Endothelial cell of umbilical vein (primary cell): ENCODE measurements around the gene SCFD1.
"Not testable (repeated sequence)": the region's sequence is repeated elsewhere in the genome, so short reads cannot be mapped to it uniquely, and the experiment has no call there.

Experiments
- CTCF ChIP-seq, 2 donors: IDR thresholded peaks; 1 replicate in 1 of 2; 2 replicates in 1 of 2; pipeline ENCODE4 v1.5.1; 2011; ENCODE audit warnings: low read length in 2 of 2, mild to moderate bottlenecking in 2 of 2, moderate library complexity in 2 of 2, control low read depth in 1 of 2, inconsistent platforms in 1 of 2, low read depth in 1 of 2; ENCODE audit not compliant: insufficient read depth in 1 of 2; ENCODE audit errors: extremely low read depth in 1 of 2
- EZH2 ChIP-seq: IDR thresholded peaks from 2 replicates; pipeline ENCODE4 v1.6.1; 2012; ENCODE audit warnings: borderline replicate concordance, low read depth, mild to moderate bottlenecking, moderate library complexity, low read length, inconsistent platforms; ENCODE audit not compliant: severe bottlenecking
- POLR2A ChIP-seq: IDR thresholded peaks from 2 replicates; pipeline ENCODE4 v1.6.1; 2012; ENCODE audit warnings: low read depth, mild to moderate bottlenecking, control low read depth, low read length
- TF ChIP-seq, protein P1 (sequence below): IDR thresholded peaks from 2 replicates; pipeline ENCODE4 v1.6.1; 2011; ENCODE audit not compliant: insufficient read depth, insufficient read length

DNA sequence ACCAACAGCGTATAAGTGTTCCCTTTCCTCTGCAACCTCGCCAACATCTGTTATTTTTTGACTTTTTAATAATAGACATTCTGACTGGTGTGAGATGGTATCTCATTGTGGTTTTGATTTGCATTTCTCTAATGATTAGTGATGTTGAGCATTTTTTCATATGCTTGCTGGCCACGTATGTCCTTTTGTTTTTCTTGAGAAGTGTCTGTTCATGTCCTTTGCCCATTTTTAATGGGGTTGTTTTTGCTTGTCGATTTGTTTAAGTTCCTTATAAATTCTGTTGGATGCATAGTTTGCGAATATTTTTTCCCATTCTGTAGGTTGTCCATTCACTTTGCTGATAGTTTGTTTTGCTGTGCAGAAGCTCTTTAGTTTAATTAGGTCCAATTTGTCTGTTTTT is 22.3 kb downstream of the SCFD1 start:
- TF ChIP-seq POLR2A; CTCF (IDR thresholded peaks at IDR 0.05; ENCODE audit: extremely low read depth in 1 of 2, insufficient read depth in 1 of 2, low read depth in 1 of 2, low read length in 2 of 2); EZH2: not testable (repeated sequence)
- TF ChIP-seq, protein P1, sequence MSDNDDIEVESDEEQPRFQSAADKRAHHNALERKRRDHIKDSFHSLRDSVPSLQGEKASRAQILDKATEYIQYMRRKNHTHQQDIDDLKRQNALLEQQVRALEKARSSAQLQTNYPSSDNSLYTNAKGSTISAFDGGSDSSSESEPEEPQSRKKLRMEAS = not testable (repeated sequence)
